ENCODE data around the gene RAB11FIP5.
"Not testable (repeated sequence)": the region's sequence is repeated elsewhere in the genome, so short reads cannot be mapped to it uniquely, and the experiment has no call there.

Gene RAB11FIP5

GRCh38 chr2:73128841-73129535 is 16.2 kb upstream of the RAB11FIP5 start:
- H3K9ac ChIP-seq: no peak overlapping the region
- no peaks in the 10 kb centered on the region for H3K36me3 ChIP-seq (ENCODE audit: control insufficient read depth, insufficient read depth, low read length)
- TF ChIP-seq, protein P1, sequence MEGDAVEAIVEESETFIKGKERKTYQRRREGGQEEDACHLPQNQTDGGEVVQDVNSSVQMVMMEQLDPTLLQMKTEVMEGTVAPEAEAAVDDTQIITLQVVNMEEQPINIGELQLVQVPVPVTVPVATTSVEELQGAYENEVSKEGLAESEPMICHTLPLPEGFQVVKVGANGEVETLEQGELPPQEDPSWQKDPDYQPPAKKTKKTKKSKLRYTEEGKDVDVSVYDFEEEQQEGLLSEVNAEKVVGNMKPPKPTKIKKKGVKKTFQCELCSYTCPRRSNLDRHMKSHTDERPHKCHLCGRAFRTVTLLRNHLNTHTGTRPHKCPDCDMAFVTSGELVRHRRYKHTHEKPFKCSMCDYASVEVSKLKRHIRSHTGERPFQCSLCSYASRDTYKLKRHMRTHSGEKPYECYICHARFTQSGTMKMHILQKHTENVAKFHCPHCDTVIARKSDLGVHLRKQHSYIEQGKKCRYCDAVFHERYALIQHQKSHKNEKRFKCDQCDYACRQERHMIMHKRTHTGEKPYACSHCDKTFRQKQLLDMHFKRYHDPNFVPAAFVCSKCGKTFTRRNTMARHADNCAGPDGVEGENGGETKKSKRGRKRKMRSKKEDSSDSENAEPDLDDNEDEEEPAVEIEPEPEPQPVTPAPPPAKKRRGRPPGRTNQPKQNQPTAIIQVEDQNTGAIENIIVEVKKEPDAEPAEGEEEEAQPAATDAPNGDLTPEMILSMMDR (IDR thresholded peaks at IDR 0.05): no peak
- H3K4me2 ChIP-seq (ENCODE audit: low read length): no peak overlapping the region
- H3K4me3 ChIP-seq (ENCODE audit: low read depth, low read length): no peak overlapping the region
- H3K79me2 ChIP-seq: no peaks in the 10 kb centered on the region
- no peaks in the 10 kb centered on the region for H3K27me3 ChIP-seq (ENCODE audit: control insufficient read depth, insufficient read depth, low read length)
- no peak overlapping the region for H3K27ac ChIP-seq
- H3K4me1 ChIP-seq: peaks cover 6% of the 10 kb centered on the region
- no peaks in the 10 kb centered on the region for H3K9me3 ChIP-seq (ENCODE audit: control insufficient read depth, low read length)
- H2AFZ ChIP-seq: peak overlapping the region; percentile 60

GRCh38 chr2:73122536-73122935 is 9.8 kb upstream of the RAB11FIP5 start:
- H3K79me2 ChIP-seq: no peaks in the 10 kb centered on the region
- no peaks in the 10 kb centered on the region for H3K9me3 ChIP-seq (ENCODE audit: control insufficient read depth, low read length)
- no peak overlapping the region for H2AFZ ChIP-seq
- no peaks in the 10 kb centered on the region for H3K27me3 ChIP-seq (ENCODE audit: control insufficient read depth, insufficient read depth, low read length)
- TF ChIP-seq, protein P1 (IDR thresholded peaks at IDR 0.05): no peak
- no peak overlapping the region for H3K4me2 ChIP-seq (ENCODE audit: low read length)
- no peak overlapping the region for H3K4me3 ChIP-seq (ENCODE audit: low read depth, low read length)
- H3K27ac ChIP-seq: no peak overlapping the region
- H3K9ac ChIP-seq: no peak overlapping the region
- no peaks in the 10 kb centered on the region for H3K36me3 ChIP-seq (ENCODE audit: control insufficient read depth, insufficient read depth, low read length)
- H3K4me1 ChIP-seq: no peaks in the 10 kb centered on the region

DNA sequence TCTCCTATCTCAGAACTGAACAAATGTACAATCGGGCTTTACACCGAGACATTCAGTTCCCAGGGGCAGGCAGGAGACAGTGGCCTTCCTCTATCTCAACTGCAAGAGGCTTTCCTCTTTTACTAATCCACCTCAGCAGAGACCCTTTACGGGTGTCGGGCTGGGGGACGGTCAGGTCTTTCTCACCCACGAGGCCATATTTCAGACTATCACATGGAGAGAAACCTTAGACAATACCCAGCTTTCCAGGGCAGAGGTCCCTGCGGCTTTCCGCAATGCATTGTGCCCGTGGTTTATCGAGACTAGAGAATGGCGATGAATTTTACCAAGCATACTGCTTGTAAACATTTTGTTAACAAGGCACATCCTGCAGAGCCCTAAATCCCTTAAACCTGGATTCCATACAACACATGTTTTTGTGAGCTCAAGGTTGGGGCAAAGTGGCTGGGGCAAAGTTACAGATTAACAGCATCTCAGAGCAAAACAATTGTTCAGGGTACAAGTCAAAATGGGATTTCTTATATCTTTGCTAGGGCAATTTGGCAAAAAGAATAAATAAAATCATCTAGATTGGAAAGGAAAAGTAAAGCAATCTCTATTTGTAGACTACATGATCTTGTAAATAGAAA is 7.0 kb upstream of the RAB11FIP5 start:
- H2AFZ ChIP-seq; H3K27me3 ChIP-seq (ENCODE audit: control insufficient read depth, insufficient read depth, low read length); H3K27ac ChIP-seq; H3K36me3 ChIP-seq (ENCODE audit: control insufficient read depth, insufficient read depth, low read length); H3K4me1 ChIP-seq; H3K9ac ChIP-seq; H3K79me2 ChIP-seq; H3K9me3 ChIP-seq (ENCODE audit: control insufficient read depth, low read length); H3K4me2 ChIP-seq (ENCODE audit: low read length); H3K4me3 ChIP-seq (ENCODE audit: low read depth, low read length): not testable (repeated sequence)

GRCh38 chr2:73117441-73117840 is 4.7 kb upstream of the RAB11FIP5 start:
- Histone ChIP-seq H3K4me3 (ENCODE audit: low read depth, low read length) (no peak overlapping the region), H3K79me2 (no peaks in the 10 kb centered on the region), H3K9me3 (ENCODE audit: control insufficient read depth, low read length) (no peaks in the 10 kb centered on the region), H3K9ac (no peak overlapping the region), H3K27me3 (ENCODE audit: control insufficient read depth, insufficient read depth, low read length) (no peaks in the 10 kb centered on the region), H2AFZ (no peak overlapping the region), H3K4me2 (ENCODE audit: low read length) (no peak overlapping the region), H3K36me3 (ENCODE audit: control insufficient read depth, insufficient read depth, low read length) (no peaks in the 10 kb centered on the region), H3K4me1 (no peaks in the 10 kb centered on the region), H3K27ac (no peak overlapping the region)
- TF ChIP-seq, protein P1 (IDR thresholded peaks at IDR 0.05): no peak

DNA sequence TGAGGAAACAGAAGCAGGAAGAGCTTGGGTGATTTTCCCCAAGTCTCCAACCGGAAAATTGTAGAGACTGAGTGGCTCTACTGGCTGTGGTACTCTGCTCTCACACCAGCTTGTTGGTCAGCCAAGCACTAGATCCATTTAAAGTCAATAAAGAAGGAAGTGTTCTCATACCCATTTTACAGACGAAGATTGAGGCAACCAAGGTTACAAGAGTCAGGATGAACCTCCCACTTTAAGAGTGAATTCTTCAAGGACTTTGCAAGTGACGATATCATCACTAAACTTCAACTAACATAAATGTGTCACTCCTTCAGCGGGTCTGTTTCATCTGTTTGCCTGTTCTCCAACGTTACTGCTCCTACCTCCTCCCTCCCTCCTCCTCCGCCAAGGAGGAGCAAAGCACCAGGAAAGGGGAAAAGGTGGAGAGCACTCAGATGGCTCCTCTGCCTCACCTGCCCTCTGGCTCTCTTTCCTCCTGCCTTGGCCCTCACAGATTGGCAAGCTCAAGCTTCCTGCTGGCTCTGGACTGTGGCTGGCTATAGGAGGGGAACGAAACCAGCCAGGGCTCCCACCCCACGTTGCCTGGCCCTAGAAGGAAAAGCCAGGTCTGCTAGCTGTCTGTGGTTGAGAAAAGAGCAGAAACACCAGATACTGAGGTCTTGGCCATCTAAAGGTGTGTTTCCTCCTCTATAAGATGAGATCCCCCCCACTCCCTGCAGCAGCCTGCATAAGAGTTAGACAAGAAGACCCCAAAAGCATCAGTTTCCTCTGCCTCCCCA is 3.6 kb upstream of the RAB11FIP5 start:
- Histone ChIP-seq H3K27me3 (ENCODE audit: control insufficient read depth, insufficient read depth, low read length) (no peaks in the 10 kb centered on the region), H3K9me3 (ENCODE audit: control insufficient read depth, low read length) (no peaks in the 10 kb centered on the region), H2AFZ (no peak overlapping the region)

More for the DNA sequence above, 3.6 kb upstream of the RAB11FIP5 start:
- Histone ChIP-seq H3K4me1 (no peaks in the 10 kb centered on the region), H3K9ac (no peak overlapping the region), H3K79me2 (peaks cover under 1% of the 10 kb centered on the region), H3K36me3 (ENCODE audit: control insufficient read depth, insufficient read depth, low read length) (no peaks in the 10 kb centered on the region), H3K27ac (no peak overlapping the region), H3K4me3 (ENCODE audit: low read depth, low read length) (no peak overlapping the region), H3K4me2 (ENCODE audit: low read length) (no peak overlapping the region)
- TF ChIP-seq, protein P1 (IDR thresholded peaks at IDR 0.05): no peak
